MCF 10A (cell line): ENCODE measurements around the gene PIP4K2A. TPM values are rescaled to one million over a fixed set of nuclear protein-coding genes. Genes with fewer than 3 reads are reported as not detected.

Experiments used
- BruUV-seq: library from RNA; stranded (reverse); fragments of 400-500 nt; replicated peaks from 2 replicates; lab custom pipeline; 2021; lab: Mats Ljungman, UMichigan
- CTCF ChIA-PET: fragments of 300-600 bp; sonication (Branson Sonifier 250); formaldehyde crosslinking; extraction: SDS; loops from one replicate; lab custom pipeline; 2021; ENCODE audit warnings: antibody characterized with exemption, inconsistent platforms; lab: Yijun Ruan, JAX
- POLR2A ChIA-PET: fragments of 300-600, 350-650 bp; sonication (Branson Sonifier 250); formaldehyde crosslinking; extraction: SDS; loops from one replicate; lab custom pipeline; 2020; ENCODE audit warnings: antibody characterized with exemption, inconsistent platforms; lab: Yijun Ruan, JAX
- DNase-seq: peaks from one replicate; pipeline ENCODE4 v3.0.0-alpha.2; 2018; ENCODE audit not compliant: unreplicated experiment
- H3K27ac Mint-ChIP-seq: one replicate; pipeline ENCODE4 v1.8.0; 2022; ENCODE audit warnings: mild to moderate bottlenecking, low read depth, mixed read lengths; ENCODE audit not compliant: unreplicated experiment
- H3K27me3 Mint-ChIP-seq: one replicate; pipeline ENCODE4 v1.8.0; 2022; ENCODE audit warnings: mixed read lengths; ENCODE audit not compliant: insufficient read depth, unreplicated experiment
- H3K36me3 Mint-ChIP-seq: one replicate; pipeline ENCODE4 v1.8.0; 2022; ENCODE audit warnings: mild to moderate bottlenecking, moderate library complexity, mixed read lengths; ENCODE audit not compliant: insufficient read depth, unreplicated experiment
- H3K4me1 Mint-ChIP-seq: one replicate; pipeline ENCODE4 v1.8.0; 2022; ENCODE audit warnings: mixed read lengths; ENCODE audit not compliant: insufficient read depth, unreplicated experiment
- H3K4me3 Mint-ChIP-seq: one replicate; pipeline ENCODE4 v1.8.0; 2022; ENCODE audit warnings: mild to moderate bottlenecking, moderate library complexity, mixed read lengths; ENCODE audit not compliant: unreplicated experiment
- H3K9me3 Mint-ChIP-seq: one replicate; pipeline ENCODE4 v1.8.0; 2022; ENCODE audit warnings: mixed read lengths; ENCODE audit not compliant: unreplicated experiment
- intact Hi-C: fragments of 100-400 bp; cut with micrococcal nuclease; formaldehyde crosslinking; loops from 2 replicates; pipeline ENCODE4 v1.14.1; 2022
- total RNA-seq: library from RNA; stranded (reverse); gene quantifications from 2 replicates; pipeline ENCODE4 v1.2.3, GENCODE V29; 2022
- TF ChIP-seq, protein P1 (sequence below): fragments of 200-600 bp; IDR thresholded peaks from one replicate; pipeline ENCODE4 v1.8.0; 2022; ENCODE audit warnings: antibody characterized with exemption, mild to moderate bottlenecking; ENCODE audit not compliant: unreplicated experiment

PIP4K2A gene
- total RNA-seq, 1 experiment from 2014 or later = 24.2 TPM

DNA sequence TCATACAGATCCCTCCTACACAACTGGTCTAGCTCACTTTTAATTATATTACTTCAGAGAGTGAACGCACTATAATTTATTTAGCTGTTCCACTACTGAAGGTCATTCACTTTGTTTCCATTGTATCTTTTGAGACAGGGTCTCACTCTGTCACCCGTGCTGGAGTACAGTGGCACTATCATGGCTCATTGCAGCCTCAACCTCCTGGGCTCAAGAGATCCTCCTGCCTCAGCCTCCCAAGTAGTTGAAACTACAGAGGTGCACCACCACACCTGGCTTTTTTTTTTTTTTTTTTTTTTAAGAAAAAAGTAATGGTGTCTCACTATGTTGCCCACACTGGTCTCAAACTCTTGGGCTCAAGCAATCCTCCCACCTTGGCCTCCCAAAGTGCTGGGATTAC lies 49.0 kb downstream of the PIP4K2A start:
- no TSS peak for BruUV-seq
- Mint-ChIP-seq H3K9me3 (no peaks in the 10 kb centered on the region), H3K27me3 (no peaks in the 10 kb centered on the region), H3K36me3 (peaks cover 6% of the 10 kb centered on the region), H3K4me1 (no peaks in the 10 kb centered on the region), H3K4me3 (no peak overlapping the region), H3K27ac (no peak overlapping the region)
- POLR2A ChIA-PET = no interaction called here
- CTCF ChIA-PET = no interaction called here
- no peak for DNase-seq
- intact Hi-C loops = no loop called here
- TF ChIP-seq, protein P1, sequence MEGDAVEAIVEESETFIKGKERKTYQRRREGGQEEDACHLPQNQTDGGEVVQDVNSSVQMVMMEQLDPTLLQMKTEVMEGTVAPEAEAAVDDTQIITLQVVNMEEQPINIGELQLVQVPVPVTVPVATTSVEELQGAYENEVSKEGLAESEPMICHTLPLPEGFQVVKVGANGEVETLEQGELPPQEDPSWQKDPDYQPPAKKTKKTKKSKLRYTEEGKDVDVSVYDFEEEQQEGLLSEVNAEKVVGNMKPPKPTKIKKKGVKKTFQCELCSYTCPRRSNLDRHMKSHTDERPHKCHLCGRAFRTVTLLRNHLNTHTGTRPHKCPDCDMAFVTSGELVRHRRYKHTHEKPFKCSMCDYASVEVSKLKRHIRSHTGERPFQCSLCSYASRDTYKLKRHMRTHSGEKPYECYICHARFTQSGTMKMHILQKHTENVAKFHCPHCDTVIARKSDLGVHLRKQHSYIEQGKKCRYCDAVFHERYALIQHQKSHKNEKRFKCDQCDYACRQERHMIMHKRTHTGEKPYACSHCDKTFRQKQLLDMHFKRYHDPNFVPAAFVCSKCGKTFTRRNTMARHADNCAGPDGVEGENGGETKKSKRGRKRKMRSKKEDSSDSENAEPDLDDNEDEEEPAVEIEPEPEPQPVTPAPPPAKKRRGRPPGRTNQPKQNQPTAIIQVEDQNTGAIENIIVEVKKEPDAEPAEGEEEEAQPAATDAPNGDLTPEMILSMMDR = no peak

DNA sequence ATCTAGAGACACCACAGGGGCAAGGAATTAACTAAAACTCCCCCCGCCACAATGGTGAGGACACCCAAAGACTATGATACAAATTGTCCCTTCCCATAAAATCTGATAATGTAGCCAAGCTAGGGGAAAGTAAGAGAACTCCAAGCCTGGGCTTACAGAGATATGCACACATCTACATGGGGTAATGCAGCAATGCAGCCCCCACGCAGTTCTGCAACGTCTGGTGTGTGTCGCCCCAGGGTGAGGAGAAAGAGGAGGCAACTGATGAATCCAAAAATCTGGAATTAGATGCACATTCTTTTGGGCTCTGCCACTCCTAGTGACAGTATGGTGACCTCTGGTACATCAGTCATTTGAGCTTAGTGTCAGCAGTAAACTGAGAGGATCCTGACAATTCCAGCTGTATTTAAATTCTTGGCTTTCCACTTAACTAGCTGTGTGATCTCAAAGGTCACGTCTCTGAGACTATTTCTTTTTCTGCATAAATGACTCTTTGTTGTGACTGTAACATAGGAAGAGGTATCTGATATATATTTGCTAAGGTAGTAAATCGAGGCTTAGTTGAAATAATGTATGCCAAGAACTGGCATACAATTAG lies 51.5 kb downstream of the PIP4K2A start:
- Mint-ChIP-seq H3K4me1 (no peaks in the 10 kb centered on the region), H3K27ac (no peak overlapping the region), H3K9me3 (no peaks in the 10 kb centered on the region), H3K27me3 (no peaks in the 10 kb centered on the region), H3K36me3 (no peaks in the 10 kb centered on the region), H3K4me3 (no peak overlapping the region)
- CTCF ChIA-PET = interaction anchor here (0.6 to 1.5 kb wide), 3 partner anchors 13 to 52 kb away, joined by 3 read pairs; no protein-coding TSS in a partner anchor
- POLR2A ChIA-PET = no interaction called here
- DNase-seq = no peak
- TF ChIP-seq, protein P1 = no peak
- no TSS peak for BruUV-seq
- intact Hi-C loops = no loop called here

DNA sequence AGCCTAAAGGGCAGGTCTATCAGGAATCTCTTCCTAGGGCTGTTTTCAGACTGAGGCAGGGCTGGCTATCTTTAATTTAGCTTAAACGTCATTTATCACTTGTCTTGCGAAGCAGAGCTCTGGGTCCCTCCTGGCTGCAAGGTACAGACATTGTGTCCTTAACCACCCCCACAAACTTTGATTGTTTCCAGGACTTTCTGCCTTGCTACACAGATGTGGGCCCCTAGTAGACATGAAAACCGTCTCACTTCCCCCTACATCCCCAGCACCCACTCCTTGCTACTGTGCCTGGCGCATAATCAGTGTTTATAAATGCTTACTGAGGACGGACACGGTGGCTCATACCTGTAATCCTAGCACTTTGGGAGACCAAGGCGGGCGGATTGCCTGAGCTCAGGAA lies 54.5 kb downstream of the PIP4K2A start:
- ChIA-PET CTCF (interaction anchor here (0.7 to 1.2 kb wide), 3 partner anchors 10 to 329 kb away, joined by 3 to 5 read pairs (median 4); no protein-coding TSS in a partner anchor), POLR2A (interaction anchor here (0.6 to 1.6 kb wide), 3 partner anchors 21 to 776 kb away, joined by 3 to 6 read pairs (median 5); no protein-coding TSS in a partner anchor)
- no peaks in the 10 kb centered on the region for H3K9me3 Mint-ChIP-seq
- no peak for DNase-seq
- intact Hi-C loops = no loop called here
- no TSS peak for BruUV-seq
- no peak overlapping the region for H3K27ac Mint-ChIP-seq
- TF ChIP-seq, protein P1 = no peak
- H3K4me3 Mint-ChIP-seq = no peak overlapping the region
- no peaks in the 10 kb centered on the region for H3K27me3 Mint-ChIP-seq
- H3K36me3 Mint-ChIP-seq = peaks cover 6% of the 10 kb centered on the region
- H3K4me1 Mint-ChIP-seq = peaks cover 6% of the 10 kb centered on the region

DNA sequence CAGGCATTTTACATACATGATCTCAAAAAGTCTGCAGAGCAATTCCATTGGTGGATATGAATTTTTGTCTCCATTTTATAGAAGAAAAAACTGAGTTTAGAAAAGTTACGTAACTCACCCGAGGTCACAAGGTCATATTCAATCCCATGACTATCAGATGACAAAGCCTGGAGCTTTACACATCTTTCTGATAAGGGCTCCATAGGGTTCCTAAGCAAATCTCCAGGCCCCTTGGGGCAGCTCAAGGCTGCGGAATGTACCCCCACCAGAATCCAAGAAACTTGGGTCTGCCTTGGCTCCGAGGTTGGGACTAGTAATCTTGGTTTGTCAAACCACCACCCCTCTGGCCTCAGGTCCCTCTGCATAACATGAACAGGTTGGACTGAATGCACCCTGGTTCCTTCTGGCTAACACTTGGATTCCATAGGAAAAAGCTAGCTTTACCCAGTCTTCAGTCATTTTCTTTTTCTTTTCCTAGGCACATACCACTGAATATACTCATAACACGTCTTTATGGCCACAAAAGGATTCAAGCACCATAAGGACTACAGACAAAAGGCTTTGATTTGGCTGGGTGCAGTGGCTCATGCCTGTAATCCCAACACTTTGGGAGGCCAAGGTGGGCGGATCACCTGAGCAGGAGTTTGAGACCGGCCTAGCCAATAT lies 55.5 kb downstream of the PIP4K2A start:
- TF ChIP-seq, protein P1 = no peak
- H3K27me3 Mint-ChIP-seq = no peaks in the 10 kb centered on the region
- ChIA-PET CTCF (interaction anchor here (0.9 kb wide), 1 partner anchor 11 kb away, joined by 3 read pairs; no protein-coding TSS in a partner anchor), POLR2A (interaction anchor here (1.5 to 2.0 kb wide), 3 partner anchors 22 to 54 kb away, joined by 5 to 6 read pairs (median 6); no protein-coding TSS in a partner anchor)
- H3K27ac Mint-ChIP-seq = no peak overlapping the region
- no peak for DNase-seq
- intact Hi-C loops = no loop called here
- H3K36me3 Mint-ChIP-seq = peaks cover 6% of the 10 kb centered on the region
- peaks cover 6% of the 10 kb centered on the region for H3K4me1 Mint-ChIP-seq
- no TSS peak for BruUV-seq
- no peaks in the 10 kb centered on the region for H3K9me3 Mint-ChIP-seq
- no peak overlapping the region for H3K4me3 Mint-ChIP-seq
